Endothelial cell of umbilical vein (primary cell): ENCODE measurements around the gene FBXO21. TPM values are rescaled to one million over a fixed set of nuclear protein-coding genes. Genes with fewer than 3 reads are reported as not detected.

Experiments used
- BruUV-seq: library from RNA; stranded (reverse); fragments of 400-500 nt; replicated peaks from 2 replicates; lab custom pipeline; 2021; lab: Mats Ljungman, UMichigan
- CTCF ChIA-PET: fragments of 300-600, 350-600 bp; sonication (Branson Sonifier 250); formaldehyde crosslinking; loops from one replicate; lab custom pipeline; 2021; ENCODE audit warnings: antibody characterized with exemption, inconsistent platforms; lab: Charles Lee
- POLR2A ChIA-PET: fragments of 300-600, 350-600 bp; sonication (Branson Sonifier 250); formaldehyde crosslinking; loops from one replicate; lab custom pipeline; 2021; ENCODE audit warnings: antibody characterized with exemption, inconsistent platforms; lab: Charles Lee
- DNase-seq: peaks from one replicate; pipeline ENCODE4 v3.0.0-alpha.2; 2011; ENCODE audit warnings: low read depth, low spot score
- FAIRE-seq: peaks from 2 replicates; lab custom pipeline; 2011; peaks lifted over from hg19 to GRCh38; lab: Jason Lieb, UNC
- H2AFZ ChIP-seq: 2 replicates; pipeline ENCODE4 v1.6.0; 2012; ENCODE audit warnings: low read depth, low read length, control low read depth, inconsistent platforms
- H3K27ac ChIP-seq: 2 replicates; pipeline ENCODE4 v1.5.1; 2011; ENCODE audit warnings: low read depth, mild to moderate bottlenecking, control low read depth, low read length, moderate library complexity; ENCODE audit not compliant: insufficient read depth
- H3K27me3 ChIP-seq, 2 experiments: 2 replicates each; pipeline versions ENCODE4 v1.6.0 to v1.6.1; 2011; ENCODE audit warnings: low read length in 2 of 2, mixed read lengths in 1 of 2; ENCODE audit not compliant: control insufficient read depth in 2 of 2, insufficient read depth in 2 of 2
- H3K36me3 ChIP-seq, 2 experiments: 2 replicates in 1 of 2; 3 replicates in 1 of 2; pipeline ENCODE4 v1.5.1; 2011; ENCODE audit warnings: low read length in 2 of 2, mild to moderate bottlenecking in 1 of 2, moderate library complexity in 1 of 2; ENCODE audit not compliant: control insufficient read depth in 2 of 2, insufficient read depth in 2 of 2; ENCODE audit errors: extremely low read depth in 1 of 2
- H3K4me1 ChIP-seq: 3 replicates; pipeline ENCODE4 v1.5.1; 2011; ENCODE audit warnings: mild to moderate bottlenecking, low read length; ENCODE audit not compliant: control insufficient read depth, insufficient read depth; ENCODE audit errors: extremely low read depth
- H3K4me2 ChIP-seq: 2 replicates; pipeline ENCODE4 v1.6.1; 2011; ENCODE audit warnings: low read length, control low read depth, mixed read lengths; ENCODE audit not compliant: insufficient read depth
- H3K4me3 ChIP-seq, 3 experiments: fragments of 200-600 bp in 1 of 3; sonication (generic), shearing (Covaris generic) in 1 of 3; replicated peaks in 1 of 3; 2 replicates each; pipeline ENCODE4 v1.5.1; 2011 to 2016; ENCODE audit warnings: control low read depth in 3 of 3, low read length in 3 of 3, mild to moderate bottlenecking in 2 of 3, inconsistent platforms in 1 of 3, low read depth in 1 of 3, moderate library complexity in 1 of 3; ENCODE audit not compliant: insufficient read depth in 1 of 3
- H3K79me2 ChIP-seq: 2 replicates; pipeline ENCODE4 v1.6.0; 2012; ENCODE audit warnings: low read length, inconsistent platforms; ENCODE audit not compliant: control insufficient read depth, insufficient read depth
- H3K9ac ChIP-seq: replicated peaks from 2 replicates; pipeline ENCODE3; 2011; ENCODE audit warnings: low read length, control low read depth; ENCODE audit not compliant: insufficient read depth; ENCODE audit errors: extremely low read depth
- H3K9me1 ChIP-seq: replicated peaks from 3 replicates; pipeline ENCODE4 v1.6.0; 2011; ENCODE audit warnings: mild to moderate bottlenecking, low read length; ENCODE audit not compliant: control insufficient read depth, insufficient read depth; ENCODE audit errors: extremely low read depth
- H3K9me3 ChIP-seq: replicated peaks from 2 replicates; pipeline ENCODE4 v1.5.1; 2012; ENCODE audit warnings: low read length, inconsistent platforms; ENCODE audit not compliant: control insufficient read depth, insufficient read depth
- H4K20me1 ChIP-seq: replicated peaks from 2 replicates; pipeline ENCODE3; 2011; ENCODE audit warnings: mild to moderate bottlenecking, low read length; ENCODE audit not compliant: control insufficient read depth, insufficient read depth; ENCODE audit errors: extremely low read depth
- CTCF ChIP-seq, 2 donors: IDR thresholded peaks; 1 replicate in 1 of 2; 2 replicates in 1 of 2; pipeline ENCODE4 v1.5.1; 2011; ENCODE audit warnings: low read length in 2 of 2, mild to moderate bottlenecking in 2 of 2, moderate library complexity in 2 of 2, control low read depth in 1 of 2, inconsistent platforms in 1 of 2, low read depth in 1 of 2; ENCODE audit not compliant: insufficient read depth in 1 of 2; ENCODE audit errors: extremely low read depth in 1 of 2
- EZH2 ChIP-seq: IDR thresholded peaks from 2 replicates; pipeline ENCODE4 v1.6.1; 2012; ENCODE audit warnings: borderline replicate concordance, low read depth, mild to moderate bottlenecking, moderate library complexity, low read length, inconsistent platforms; ENCODE audit not compliant: severe bottlenecking
- FOS ChIP-seq: IDR thresholded peaks from 2 replicates; pipeline ENCODE4 v1.6.1; 2011; ENCODE audit warnings: mild to moderate bottlenecking, low read length, moderate library complexity, borderline replicate concordance; ENCODE audit not compliant: insufficient read depth
- GATA2 ChIP-seq: IDR thresholded peaks from 2 replicates; pipeline ENCODE4 v1.7.0; 2011; ENCODE audit warnings: low read depth, mild to moderate bottlenecking, moderate library complexity, mixed read lengths, low read length; ENCODE audit not compliant: insufficient read length, insufficient read depth
- JUN ChIP-seq: IDR thresholded peaks from 2 replicates; pipeline ENCODE4 v1.6.1; 2011; ENCODE audit warnings: borderline replicate concordance, low read depth; ENCODE audit not compliant: insufficient read length, insufficient read depth
- MAX ChIP-seq: IDR thresholded peaks from 2 replicates; pipeline ENCODE4 v1.6.1; 2011; ENCODE audit not compliant: insufficient read depth, insufficient read length
- MYC ChIP-seq: IDR thresholded peaks from one replicate; pipeline ENCODE4 v1.6.1; 2011; ENCODE audit warnings: mild to moderate bottlenecking, low read depth, low read length
- POLR2A ChIP-seq: IDR thresholded peaks from 2 replicates; pipeline ENCODE4 v1.6.1; 2012; ENCODE audit warnings: low read depth, mild to moderate bottlenecking, control low read depth, low read length
- POLR2AphosphoS5 ChIP-seq: IDR thresholded peaks from 2 replicates; pipeline ENCODE4 v1.6.1; 2012; ENCODE audit warnings: low read depth, mild to moderate bottlenecking, control low read depth, low read length, moderate library complexity; ENCODE audit not compliant: insufficient read depth
- dilution Hi-C: fragments of 300-500 bp; cut with MboI; formaldehyde crosslinking; loops from one replicate; pipeline ENCODE4 v1.15.0; 2019; ENCODE audit warnings: low sequenced_read_pairs; ENCODE audit not compliant: extremely low pct_ligation_motif_present
- intact Hi-C: fragments of 100-400 bp; cut with micrococcal nuclease; formaldehyde crosslinking; loops from one replicate; pipeline ENCODE4 v1.10.0; 2022
- polyA plus RNA-seq, 4 experiments: library from polyadenylated mRNA; depleted of rRNA in 3 of 4; stranded (reverse) in 3 of 4; unstranded in 1 of 4; fragments of >200 nt; gene quantifications; 2 replicates each; pipeline versions ENCODE4 v1.2.1 to v1.2.3, GENCODE V29; 2011 to 2012; ENCODE audit warnings: missing spikeins in 1 of 4
- total RNA-seq: library from RNA; stranded (reverse); gene quantifications from 2 replicates; pipeline ENCODE4 v1.2.3, GENCODE V29; 2021

FBXO21 gene
- total and polyA plus RNA-seq, 2 donors (not counting 3 experiments of a cell fraction or from before 2014, with no cell fraction given) = 41.6 to 66.7 TPM

- Histone ChIP-seq H3K27ac (no peak overlapping the region), H3K36me3 (no peaks in the 10 kb centered on the region), H3K4me3 (no peak overlapping the region), H4K20me1 (no peaks in the 10 kb centered on the region), H3K79me2 (no peaks in the 10 kb centered on the region), H3K9ac (no peak overlapping the region), H3K9me1 (no peaks in the 10 kb centered on the region), H3K4me1 (no peaks in the 10 kb centered on the region), H2AFZ (no peak overlapping the region), H3K27me3 (no peaks in the 10 kb centered on the region), H3K9me3 (no peaks in the 10 kb centered on the region), H3K4me2 (no peak overlapping the region)
- FAIRE-seq (no peak), DNase-seq (no peak)
- BruUV-seq = no TSS peak
- POLR2A ChIA-PET = no interaction called here
- CTCF ChIA-PET = interaction anchor here (1.3 to 2.8 kb wide), 3 partner anchors 9 to 655 kb away, joined by 6 to 9 read pairs (median 6); no protein-coding TSS in a partner anchor
- TF ChIP-seq POLR2AphosphoS5 = no peak
- TF ChIP-seq GATA2 = no peak
- TF ChIP-seq POLR2A = no peak
- no peak for TF ChIP-seq MAX
- no peak for TF ChIP-seq EZH2
- no peak for TF ChIP-seq MYC
- TF ChIP-seq JUN = no peak
- no peak for TF ChIP-seq FOS
- no peak for TF ChIP-seq CTCF (IDR thresholded peaks at IDR 0.05; ENCODE audit: extremely low read depth in 1 of 2, insufficient read depth in 1 of 2, low read depth in 1 of 2, low read length in 2 of 2)
- dilution Hi-C loops (no loop called here), intact Hi-C loops (no loop called here)
These were observed 12.3 kb upstream of the FBXO21 start for GRCh38 chr12:117202556-117202955.
